ENCODE measurements around the gene WDR83.
"Not testable (repeated sequence)": the region's sequence is repeated elsewhere in the genome, so short reads cannot be mapped to it uniquely, and the experiment has no call there.

DNA sequence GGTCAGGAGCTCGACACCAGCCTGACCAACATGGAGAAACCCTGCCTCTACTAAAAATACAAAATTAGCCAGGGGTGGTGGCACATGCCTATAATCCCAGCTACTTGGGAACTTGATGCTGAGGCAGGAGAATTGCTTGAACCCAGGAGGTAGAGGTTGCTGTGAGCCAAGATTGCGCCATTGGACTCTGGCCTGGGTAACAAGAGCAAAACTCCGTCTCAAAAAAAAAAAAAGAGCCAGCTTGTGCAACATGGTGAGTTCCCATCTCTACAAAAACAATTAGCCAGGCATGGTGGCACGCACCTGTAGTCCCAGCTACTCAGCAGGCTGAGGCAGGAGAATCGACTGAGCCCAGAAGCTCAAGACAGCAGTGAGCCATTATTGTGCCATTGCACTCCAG is 11.4 kb downstream of the WDR83 start:
- TF ChIP-seq, protein P1, sequence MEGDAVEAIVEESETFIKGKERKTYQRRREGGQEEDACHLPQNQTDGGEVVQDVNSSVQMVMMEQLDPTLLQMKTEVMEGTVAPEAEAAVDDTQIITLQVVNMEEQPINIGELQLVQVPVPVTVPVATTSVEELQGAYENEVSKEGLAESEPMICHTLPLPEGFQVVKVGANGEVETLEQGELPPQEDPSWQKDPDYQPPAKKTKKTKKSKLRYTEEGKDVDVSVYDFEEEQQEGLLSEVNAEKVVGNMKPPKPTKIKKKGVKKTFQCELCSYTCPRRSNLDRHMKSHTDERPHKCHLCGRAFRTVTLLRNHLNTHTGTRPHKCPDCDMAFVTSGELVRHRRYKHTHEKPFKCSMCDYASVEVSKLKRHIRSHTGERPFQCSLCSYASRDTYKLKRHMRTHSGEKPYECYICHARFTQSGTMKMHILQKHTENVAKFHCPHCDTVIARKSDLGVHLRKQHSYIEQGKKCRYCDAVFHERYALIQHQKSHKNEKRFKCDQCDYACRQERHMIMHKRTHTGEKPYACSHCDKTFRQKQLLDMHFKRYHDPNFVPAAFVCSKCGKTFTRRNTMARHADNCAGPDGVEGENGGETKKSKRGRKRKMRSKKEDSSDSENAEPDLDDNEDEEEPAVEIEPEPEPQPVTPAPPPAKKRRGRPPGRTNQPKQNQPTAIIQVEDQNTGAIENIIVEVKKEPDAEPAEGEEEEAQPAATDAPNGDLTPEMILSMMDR (IDR thresholded peaks at IDR 0.05) = not testable (repeated sequence)
- TF ChIP-seq POLR2A (IDR thresholded peaks at IDR 0.05; ENCODE audit: low read depth) = not testable (repeated sequence)
